Fibroblast of lung (primary cell): Measurements from ENCODE around the gene TTC38.

Experiments
- CTCF ChIP-seq, 2 donors: IDR thresholded peaks in 1 of 2; conservative IDR thresholded peaks in 1 of 2; 1 replicate in 1 of 2; 2 replicates in 1 of 2; pipeline ENCODE4 v1.5.1; 2011 to 2012; ENCODE audit warnings: low read length in 2 of 2, control low read depth in 1 of 2, inconsistent platforms in 1 of 2, low read depth in 1 of 2, mild to moderate bottlenecking in 1 of 2
- EZH2 ChIP-seq: IDR thresholded peaks from 2 replicates; pipeline ENCODE4 v1.5.1; 2012; ENCODE audit warnings: low read length, control low read depth, mild to moderate bottlenecking; ENCODE audit errors: missing control alignments

- no peak for TF ChIP-seq CTCF (conservative IDR thresholded peaks at IDR 0.05 in 1 of 2, IDR thresholded peaks at IDR 0.05 in 1 of 2; ENCODE audit: low read depth in 1 of 2, low read length in 2 of 2)
- no peak for TF ChIP-seq EZH2
These were observed 27.3 kb upstream of the TTC38 start for GRCh38 chr22:46240506-46240905.
